GM12892 (cell line): Measurements from ENCODE around the gene PPP1R13B.
"Not testable (repeated sequence)": the region's sequence is repeated elsewhere in the genome, so short reads cannot be mapped to it uniquely, and the experiment has no call there.

Experiments
- DNase-seq: peaks from one replicate; pipeline ENCODE4 v3.0.0; 2011; ENCODE audit not compliant: insufficient read length
- FAIRE-seq: peaks from 2 replicates; lab custom pipeline; 2011; peaks lifted over from hg19 to GRCh38; lab: Jason Lieb, UNC
- POLR2A ChIP-seq: IDR thresholded peaks from 2 replicates; pipeline ENCODE4 v1.6.1; 2011; ENCODE audit warnings: low read depth, low read length, control low read depth
- POLR2AphosphoS5 ChIP-seq: IDR thresholded peaks from 2 replicates; pipeline ENCODE4 v1.6.1; 2011; ENCODE audit warnings: low read depth, low read length, control low read depth
- TAF1 ChIP-seq: IDR thresholded peaks from 2 replicates; pipeline ENCODE4 v1.6.1; 2011; ENCODE audit warnings: low read depth, mild to moderate bottlenecking, control low read depth, low read length, borderline replicate concordance

The PPP1R13B gene

GRCh38 chr14:103855734-103856095 lies 8.3 kb upstream of the PPP1R13B start:
- no peak for DNase-seq
- TF ChIP-seq TAF1, result no peak
- TF ChIP-seq POLR2AphosphoS5, result no peak
- TF ChIP-seq POLR2A, result no peak
- FAIRE-seq, result no peak

GRCh38 chr14:103854822-103855733 lies 7.7 kb upstream of the PPP1R13B start:
- DNase-seq (no peak), FAIRE-seq (no peak)
- TF ChIP-seq POLR2A (no peak), POLR2AphosphoS5 (no peak), TAF1 (no peak)

GRCh38 chr14:103854017-103854808 lies 6.8 kb upstream of the PPP1R13B start:
- FAIRE-seq, result no peak
- DNase-seq, result no peak
- TF ChIP-seq POLR2AphosphoS5 (no peak), POLR2A (no peak), TAF1 (no peak)

DNA sequence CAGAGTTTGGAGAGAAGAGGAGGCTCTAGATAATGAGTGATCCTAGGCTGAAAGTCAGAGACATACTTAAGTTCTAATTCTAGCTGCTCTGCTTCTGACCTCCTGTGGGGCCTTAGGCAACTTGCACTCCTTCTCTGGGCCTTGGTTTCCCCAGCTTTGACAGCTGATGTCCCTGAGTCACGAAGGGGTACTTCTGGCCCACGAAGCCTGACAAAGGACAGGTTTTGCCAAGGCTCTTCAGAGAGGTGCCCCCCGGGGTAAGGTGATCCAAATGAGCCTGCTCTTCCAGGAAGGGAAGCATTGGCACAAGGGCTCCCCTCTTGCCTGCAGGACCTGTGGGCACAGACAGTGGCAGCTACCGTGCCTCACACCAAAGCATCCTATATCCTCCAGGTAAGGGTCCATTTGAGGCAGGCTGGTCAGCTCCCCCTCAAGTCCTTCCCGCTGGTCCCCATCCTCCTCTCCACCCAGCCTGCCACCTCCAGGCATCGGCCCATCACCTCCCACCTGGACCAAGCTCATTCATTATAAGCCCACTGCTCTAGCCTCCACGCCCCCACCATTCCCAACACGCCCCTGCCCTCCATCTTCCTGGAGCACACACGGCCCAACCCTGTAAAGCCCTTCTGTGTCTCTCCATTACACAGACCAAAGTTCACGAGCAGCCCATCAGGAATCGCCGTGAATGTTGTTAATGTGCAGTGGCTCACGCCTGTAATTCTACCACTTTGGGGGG lies 1.9 kb upstream of the PPP1R13B start:
- TF ChIP-seq TAF1 (no peak), POLR2A (no peak), POLR2AphosphoS5 (no peak)
- DNase-seq, result no peak
- FAIRE-seq, result no peak

DNA sequence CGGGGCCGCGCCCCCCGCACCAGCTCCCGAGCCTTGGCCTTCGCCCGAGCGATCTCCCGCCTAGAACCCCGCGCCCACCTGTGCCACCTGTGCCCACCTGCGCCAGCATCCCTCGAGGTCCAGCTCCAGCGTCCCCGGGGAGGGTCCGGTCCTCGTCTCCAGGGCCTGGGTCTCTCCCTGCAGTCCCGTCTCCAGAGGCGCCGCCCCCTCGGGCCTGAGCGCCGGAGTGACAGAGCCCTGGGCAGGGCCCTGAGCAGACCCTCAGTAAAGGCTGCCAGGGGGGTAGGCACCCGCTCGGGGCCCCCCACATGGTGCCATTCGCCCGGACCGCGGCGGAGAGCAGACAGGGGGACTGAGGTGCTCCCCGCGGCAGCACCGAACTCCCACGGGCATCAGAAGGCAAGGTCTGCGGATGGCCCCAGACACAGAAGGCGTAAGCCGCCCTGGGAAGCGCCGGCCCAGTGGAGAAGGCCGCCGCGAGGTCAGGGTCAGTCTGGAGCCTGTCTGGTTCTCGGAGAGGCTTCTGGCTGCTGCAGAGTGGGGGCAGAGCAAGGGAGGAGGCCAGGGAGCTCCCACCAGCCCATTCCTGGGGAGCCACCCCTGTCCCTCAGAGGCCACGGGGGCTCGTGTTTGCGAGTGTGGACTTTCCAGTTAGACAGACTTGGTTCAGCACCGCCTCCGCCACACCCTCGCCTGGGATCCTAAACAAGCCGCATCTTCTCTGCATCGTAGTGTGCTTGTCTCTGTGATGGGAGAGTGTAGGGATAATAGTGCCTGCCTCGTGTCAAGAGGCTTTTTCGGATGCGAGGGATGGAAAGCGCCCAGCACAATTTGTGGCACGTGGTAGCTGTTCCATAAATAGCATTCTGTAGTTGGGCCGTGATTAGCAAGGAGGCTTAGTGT lies 1.1 kb upstream of the PPP1R13B start:
- FAIRE-seq, result no peak
- no peak for TF ChIP-seq POLR2AphosphoS5
- TF ChIP-seq POLR2A, result no peak
- TF ChIP-seq TAF1, result no peak
- no peak for DNase-seq

DNA sequence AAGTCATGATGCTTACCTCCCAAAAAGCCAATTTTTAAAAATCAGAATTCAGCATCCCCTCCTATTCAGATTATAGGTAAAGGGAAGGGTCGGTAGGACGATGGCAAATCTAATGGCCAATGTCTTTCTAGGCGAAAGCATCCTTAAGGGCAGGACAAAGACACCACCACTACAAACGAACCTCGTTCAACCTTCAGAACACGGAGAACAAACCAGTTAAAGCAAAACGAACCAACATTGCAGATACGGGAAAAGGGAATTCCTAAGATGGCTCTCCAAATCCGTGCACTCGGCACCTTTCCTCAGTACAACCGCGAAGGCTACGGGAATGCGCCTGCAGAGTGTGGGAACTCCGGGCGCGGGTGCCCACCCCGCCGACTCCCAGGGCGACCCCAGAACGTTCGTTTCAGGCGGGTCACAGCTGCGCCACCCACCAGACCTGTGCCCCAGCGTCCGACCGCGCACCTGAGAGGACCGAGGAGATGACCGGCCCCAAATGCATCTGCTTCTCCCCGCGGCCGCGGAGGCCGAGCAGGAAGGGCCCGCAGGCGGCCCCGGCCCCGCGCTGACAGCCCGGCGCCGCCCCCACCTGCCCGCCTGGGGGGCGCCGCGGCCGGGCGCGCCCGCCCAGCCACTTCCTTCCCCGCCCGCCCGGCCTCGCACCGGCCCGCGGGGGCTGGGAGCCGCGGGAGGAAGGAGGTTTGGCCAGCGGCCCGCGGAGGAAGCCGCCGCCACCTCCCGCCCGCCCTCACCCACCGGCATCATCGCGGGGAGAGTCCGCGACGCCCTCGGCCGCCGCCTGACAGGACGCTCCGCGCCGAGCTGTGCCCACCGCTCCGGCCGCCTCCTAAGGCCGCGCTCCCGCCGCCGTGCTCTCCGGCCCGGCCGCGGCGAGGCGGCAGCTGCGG lies 578 bp downstream of the PPP1R13B start:
- TF ChIP-seq POLR2AphosphoS5, result no peak
- TF ChIP-seq TAF1, result no peak
- no peak for TF ChIP-seq POLR2A
- FAIRE-seq (peak; percentile 67), DNase-seq (no peak)

GRCh38 chr14:103846097-103846496 lies 1.3 kb downstream of the PPP1R13B start:
- DNase-seq (no peak), FAIRE-seq (no peak)
- no peak for TF ChIP-seq POLR2AphosphoS5
- no peak for TF ChIP-seq TAF1
- TF ChIP-seq POLR2A, result no peak

- no peak for TF ChIP-seq POLR2AphosphoS5
- FAIRE-seq, result no peak
- no peak for DNase-seq
Observed at GRCh38 chr14:103845327-103845726, 2.0 kb downstream of the PPP1R13B start.

GRCh38 chr14:103841265-103841664 lies 6.1 kb downstream of the PPP1R13B start:
- not testable (repeated sequence) for DNase-seq, FAIRE-seq

DNA sequence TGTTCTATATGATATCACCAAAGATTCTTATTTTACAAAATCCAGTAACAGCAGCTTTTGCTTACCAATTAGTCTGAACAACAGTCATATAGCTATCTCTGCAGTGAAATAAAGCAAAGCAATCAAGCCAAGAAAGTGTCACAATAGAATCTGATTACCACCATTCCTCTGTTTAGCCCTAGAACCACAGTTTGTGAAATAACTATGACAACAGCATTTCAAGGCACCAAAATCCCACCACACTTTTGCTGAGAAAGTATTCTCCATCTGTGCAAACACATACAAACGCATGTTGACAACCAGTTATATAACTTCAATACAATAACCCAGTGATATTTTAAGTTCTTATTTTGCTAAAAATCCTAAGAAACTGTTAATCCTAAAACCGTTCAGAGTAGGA lies 7.4 kb downstream of the PPP1R13B start:
- no peak for FAIRE-seq
- TF ChIP-seq POLR2AphosphoS5 (no peak), TAF1 (no peak), POLR2A (no peak)
- no peak for DNase-seq
